K562 (cell line): ENCODE results near the gene AGR2. TPM values are rescaled to one million over a fixed set of nuclear protein-coding genes. Genes with fewer than 3 reads are reported as not detected.

Source experiments
- FOSL1 ChIP-seq: fragments of 200-800 bp; sonication (Bioruptor generic); conservative IDR thresholded peaks from 2 replicates; pipeline ENCODE4 v1.6.1; 2016; ENCODE audit warnings: missing genetic modification characterization, missing compliant biosample characterization
- FOXK2 ChIP-seq, 2 experiments: fragments of 450-650 bp; IDR thresholded peaks in 1 of 2; conservative IDR thresholded peaks in 1 of 2; 2 replicates each; pipeline ENCODE4 v1.6.1; 2016; ENCODE audit warnings: low read depth in 2 of 2, mild to moderate bottlenecking in 1 of 2
- GATA2 ChIP-seq: sonication (generic); formaldehyde crosslinking; IDR thresholded peaks from 2 replicates; pipeline ENCODE4 v1.4.0; 2020; ENCODE audit warnings: mild to moderate bottlenecking, missing genetic modification reagents
- HDAC2 ChIP-seq: fragments of 450-650 bp; IDR thresholded peaks from 2 replicates; pipeline ENCODE4 v1.6.1; 2016; ENCODE audit warnings: mild to moderate bottlenecking
- TEAD1 ChIP-seq, 2 experiments: fragments of 450-650 bp in 1 of 2; sonication (generic) in 1 of 2; formaldehyde crosslinking; IDR thresholded peaks; 2 replicates each; pipeline versions ENCODE4 v1.4.0 to v1.8.0; 2020 to 2022; ENCODE audit warnings: mild to moderate bottlenecking in 2 of 2, missing genetic modification reagents in 1 of 2
- TEAD4 ChIP-seq, 2 experiments: sonication (generic) in 1 of 2; formaldehyde crosslinking in 1 of 2; IDR thresholded peaks; 2 replicates each; pipeline versions ENCODE4 v1.6.1 to v1.8.0; 2012 to 2022; ENCODE audit warnings: borderline replicate concordance in 1 of 2, inconsistent platforms in 1 of 2, low read length in 1 of 2, mild to moderate bottlenecking in 1 of 2, missing genetic modification reagents in 1 of 2
- polyA plus RNA-seq, 8 experiments: library from polyadenylated mRNA; depleted of rRNA in 4 of 8; stranded (reverse) in 5 of 8; unstranded in 3 of 8; fragments of >200 nt; fragmentation: Nextera tagmentation in 2 of 8; fragmentation: Illumina TruSeq in 1 of 8; extraction: Ambion mirVana in 2 of 8; extraction: Trizol in 1 of 8; gene quantifications; 2 replicates each; pipeline versions ENCODE4 v1.2.1 to v1.2.3, GENCODE V29; 2011 to 2014; ENCODE audit warnings: inconsistent platforms in 1 of 8, missing spikeins in 1 of 8
- total RNA-seq, 7 experiments: library from RNA; depleted of rRNA in 6 of 7; stranded (reverse); fragments of >200 nt in 6 of 7; fragmentation: Illumina TruSeq in 2 of 7; extraction: Trizol in 2 of 7; gene quantifications; 2 replicates each; pipeline versions ENCODE4 v1.2.1 to v1.2.3, GENCODE V29; 2011 to 2021; ENCODE audit warnings: low replicate concordance in 1 of 7
- TF ChIP-seq, protein P1 (sequence below), 2 experiments: fragments of 450-650 bp in 1 of 2; sonication (generic) in 1 of 2; formaldehyde crosslinking in 1 of 2; IDR thresholded peaks; 2 replicates each; pipeline versions ENCODE4 v1.7.1 to v1.9.0; 2016 to 2022; ENCODE audit warnings: inconsistent platforms in 1 of 2, mild to moderate bottlenecking in 1 of 2, missing genetic modification reagents in 1 of 2
- TF ChIP-seq, protein P2 (sequence below): fragments of 450-650 bp; IDR thresholded peaks from 2 replicates; pipeline ENCODE4 v1.6.1; 2017; ENCODE audit warnings: mild to moderate bottlenecking, moderate library complexity
- TF ChIP-seq, protein P3 (sequence below): sonication (generic); formaldehyde crosslinking; IDR thresholded peaks from 2 replicates; pipeline ENCODE4 v1.8.0; 2022; ENCODE audit warnings: mild to moderate bottlenecking, missing genetic modification reagents
- TF ChIP-seq, protein P4 (sequence below): sonication (generic); formaldehyde crosslinking; IDR thresholded peaks from 2 replicates; pipeline ENCODE4 v1.8.1; 2022; ENCODE audit warnings: missing genetic modification reagents

The AGR2 gene
- total and polyA plus RNA-seq, 9 of the 15 experiments (the other 6 are each of a cell fraction or from before 2014, with no cell fraction given) = 0.66 TPM; not detected in 8

- TF ChIP-seq, protein P1, sequence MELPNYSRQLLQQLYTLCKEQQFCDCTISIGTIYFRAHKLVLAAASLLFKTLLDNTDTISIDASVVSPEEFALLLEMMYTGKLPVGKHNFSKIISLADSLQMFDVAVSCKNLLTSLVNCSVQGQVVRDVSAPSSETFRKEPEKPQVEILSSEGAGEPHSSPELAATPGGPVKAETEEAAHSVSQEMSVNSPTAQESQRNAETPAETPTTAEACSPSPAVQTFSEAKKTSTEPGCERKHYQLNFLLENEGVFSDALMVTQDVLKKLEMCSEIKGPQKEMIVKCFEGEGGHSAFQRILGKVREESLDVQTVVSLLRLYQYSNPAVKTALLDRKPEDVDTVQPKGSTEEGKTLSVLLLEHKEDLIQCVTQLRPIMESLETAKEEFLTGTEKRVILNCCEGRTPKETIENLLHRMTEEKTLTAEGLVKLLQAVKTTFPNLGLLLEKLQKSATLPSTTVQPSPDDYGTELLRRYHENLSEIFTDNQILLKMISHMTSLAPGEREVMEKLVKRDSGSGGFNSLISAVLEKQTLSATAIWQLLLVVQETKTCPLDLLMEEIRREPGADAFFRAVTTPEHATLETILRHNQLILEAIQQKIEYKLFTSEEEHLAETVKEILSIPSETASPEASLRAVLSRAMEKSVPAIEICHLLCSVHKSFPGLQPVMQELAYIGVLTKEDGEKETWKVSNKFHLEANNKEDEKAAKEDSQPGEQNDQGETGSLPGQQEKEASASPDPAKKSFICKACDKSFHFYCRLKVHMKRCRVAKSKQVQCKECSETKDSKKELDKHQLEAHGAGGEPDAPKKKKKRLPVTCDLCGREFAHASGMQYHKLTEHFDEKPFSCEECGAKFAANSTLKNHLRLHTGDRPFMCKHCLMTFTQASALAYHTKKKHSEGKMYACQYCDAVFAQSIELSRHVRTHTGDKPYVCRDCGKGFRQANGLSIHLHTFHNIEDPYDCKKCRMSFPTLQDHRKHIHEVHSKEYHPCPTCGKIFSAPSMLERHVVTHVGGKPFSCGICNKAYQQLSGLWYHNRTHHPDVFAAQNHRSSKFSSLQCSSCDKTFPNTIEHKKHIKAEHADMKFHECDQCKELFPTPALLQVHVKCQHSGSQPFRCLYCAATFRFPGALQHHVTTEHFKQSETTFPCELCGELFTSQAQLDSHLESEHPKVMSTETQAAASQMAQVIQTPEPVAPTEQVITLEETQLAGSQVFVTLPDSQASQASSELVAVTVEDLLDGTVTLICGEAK (IDR thresholded peaks at IDR 0.05) = no peak
- TF ChIP-seq, protein P1 (CRISPR knock-in tag; IDR thresholded peaks at IDR 0.05) = no peak
- TF ChIP-seq TEAD1 (CRISPR knock-in tag; IDR thresholded peaks at IDR 0.05) (peak in 1 of 2 experiments; percentile 80; a peak in 2 of 4 replicates), FOXK2 (conservative IDR thresholded peaks at IDR 0.05 in 1 of 2, IDR thresholded peaks at IDR 0.05 in 1 of 2; ENCODE audit: low read depth in 2 of 2) (no peak), TEAD4 (IDR thresholded peaks at IDR 0.05; ENCODE audit: low read length) (peak; percentile 46; the same call in 1 of the 2 replicates), TEAD4 (CRISPR knock-in tag; IDR thresholded peaks at IDR 0.05; ENCODE audit: borderline replicate concordance) (no peak), FOSL1 (tag) (0 out of 2 replicates have a peak, but pooled peaks have one; percentile 21), HDAC2 (no peak), GATA2 (CRISPR knock-in tag) (peak; percentile 39; the same call in 1 of the 2 replicates)
- TF ChIP-seq, protein P2, sequence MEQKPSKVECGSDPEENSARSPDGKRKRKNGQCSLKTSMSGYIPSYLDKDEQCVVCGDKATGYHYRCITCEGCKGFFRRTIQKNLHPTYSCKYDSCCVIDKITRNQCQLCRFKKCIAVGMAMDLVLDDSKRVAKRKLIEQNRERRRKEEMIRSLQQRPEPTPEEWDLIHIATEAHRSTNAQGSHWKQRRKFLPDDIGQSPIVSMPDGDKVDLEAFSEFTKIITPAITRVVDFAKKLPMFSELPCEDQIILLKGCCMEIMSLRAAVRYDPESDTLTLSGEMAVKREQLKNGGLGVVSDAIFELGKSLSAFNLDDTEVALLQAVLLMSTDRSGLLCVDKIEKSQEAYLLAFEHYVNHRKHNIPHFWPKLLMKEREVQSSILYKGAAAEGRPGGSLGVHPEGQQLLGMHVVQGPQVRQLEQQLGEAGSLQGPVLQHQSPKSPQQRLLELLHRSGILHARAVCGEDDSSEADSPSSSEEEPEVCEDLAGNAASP = no peak
- TF ChIP-seq, protein P3, sequence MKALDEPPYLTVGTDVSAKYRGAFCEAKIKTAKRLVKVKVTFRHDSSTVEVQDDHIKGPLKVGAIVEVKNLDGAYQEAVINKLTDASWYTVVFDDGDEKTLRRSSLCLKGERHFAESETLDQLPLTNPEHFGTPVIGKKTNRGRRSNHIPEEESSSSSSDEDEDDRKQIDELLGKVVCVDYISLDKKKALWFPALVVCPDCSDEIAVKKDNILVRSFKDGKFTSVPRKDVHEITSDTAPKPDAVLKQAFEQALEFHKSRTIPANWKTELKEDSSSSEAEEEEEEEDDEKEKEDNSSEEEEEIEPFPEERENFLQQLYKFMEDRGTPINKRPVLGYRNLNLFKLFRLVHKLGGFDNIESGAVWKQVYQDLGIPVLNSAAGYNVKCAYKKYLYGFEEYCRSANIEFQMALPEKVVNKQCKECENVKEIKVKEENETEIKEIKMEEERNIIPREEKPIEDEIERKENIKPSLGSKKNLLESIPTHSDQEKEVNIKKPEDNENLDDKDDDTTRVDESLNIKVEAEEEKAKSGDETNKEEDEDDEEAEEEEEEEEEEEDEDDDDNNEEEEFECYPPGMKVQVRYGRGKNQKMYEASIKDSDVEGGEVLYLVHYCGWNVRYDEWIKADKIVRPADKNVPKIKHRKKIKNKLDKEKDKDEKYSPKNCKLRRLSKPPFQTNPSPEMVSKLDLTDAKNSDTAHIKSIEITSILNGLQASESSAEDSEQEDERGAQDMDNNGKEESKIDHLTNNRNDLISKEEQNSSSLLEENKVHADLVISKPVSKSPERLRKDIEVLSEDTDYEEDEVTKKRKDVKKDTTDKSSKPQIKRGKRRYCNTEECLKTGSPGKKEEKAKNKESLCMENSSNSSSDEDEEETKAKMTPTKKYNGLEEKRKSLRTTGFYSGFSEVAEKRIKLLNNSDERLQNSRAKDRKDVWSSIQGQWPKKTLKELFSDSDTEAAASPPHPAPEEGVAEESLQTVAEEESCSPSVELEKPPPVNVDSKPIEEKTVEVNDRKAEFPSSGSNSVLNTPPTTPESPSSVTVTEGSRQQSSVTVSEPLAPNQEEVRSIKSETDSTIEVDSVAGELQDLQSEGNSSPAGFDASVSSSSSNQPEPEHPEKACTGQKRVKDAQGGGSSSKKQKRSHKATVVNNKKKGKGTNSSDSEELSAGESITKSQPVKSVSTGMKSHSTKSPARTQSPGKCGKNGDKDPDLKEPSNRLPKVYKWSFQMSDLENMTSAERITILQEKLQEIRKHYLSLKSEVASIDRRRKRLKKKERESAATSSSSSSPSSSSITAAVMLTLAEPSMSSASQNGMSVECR = no peak
- TF ChIP-seq, protein P4, sequence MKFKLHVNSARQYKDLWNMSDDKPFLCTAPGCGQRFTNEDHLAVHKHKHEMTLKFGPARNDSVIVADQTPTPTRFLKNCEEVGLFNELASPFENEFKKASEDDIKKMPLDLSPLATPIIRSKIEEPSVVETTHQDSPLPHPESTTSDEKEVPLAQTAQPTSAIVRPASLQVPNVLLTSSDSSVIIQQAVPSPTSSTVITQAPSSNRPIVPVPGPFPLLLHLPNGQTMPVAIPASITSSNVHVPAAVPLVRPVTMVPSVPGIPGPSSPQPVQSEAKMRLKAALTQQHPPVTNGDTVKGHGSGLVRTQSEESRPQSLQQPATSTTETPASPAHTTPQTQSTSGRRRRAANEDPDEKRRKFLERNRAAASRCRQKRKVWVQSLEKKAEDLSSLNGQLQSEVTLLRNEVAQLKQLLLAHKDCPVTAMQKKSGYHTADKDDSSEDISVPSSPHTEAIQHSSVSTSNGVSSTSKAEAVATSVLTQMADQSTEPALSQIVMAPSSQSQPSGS = no peak
Observed at GRCh38 chr7:16847381-16847860, 42.6 kb upstream of the AGR2 start (continued).
